Endothelial cell of umbilical vein (primary cell): ENCODE measurements around the gene CDH20.

Experiments
- JUN ChIP-seq: IDR thresholded peaks from 2 replicates; pipeline ENCODE4 v1.6.1; 2011; ENCODE audit warnings: borderline replicate concordance, low read depth; ENCODE audit not compliant: insufficient read length, insufficient read depth
- MAX ChIP-seq: IDR thresholded peaks from 2 replicates; pipeline ENCODE4 v1.6.1; 2011; ENCODE audit not compliant: insufficient read depth, insufficient read length
- POLR2A ChIP-seq: IDR thresholded peaks from 2 replicates; pipeline ENCODE4 v1.6.1; 2012; ENCODE audit warnings: low read depth, mild to moderate bottlenecking, control low read depth, low read length

GRCh38 chr18:61556316-61556715 lies 223.1 kb downstream of the CDH20 start:
- TF ChIP-seq MAX (no peak), POLR2A (no peak), JUN (no peak)
